Non-pigmented ciliary epithelial cell (primary cell): ENCODE results near the gene AGRN.
"Not testable (repeated sequence)": the region's sequence is repeated elsewhere in the genome, so short reads cannot be mapped to it uniquely, and the experiment has no call there.

ENCODE experiments used
- DNase-seq: peaks from one replicate; pipeline ENCODE4 v3.0.0-alpha.2; 2010; ENCODE audit warnings: low read depth

Gene AGRN

GRCh38 chr1:981955-982558, 37.9 kb upstream of the AGRN start, which contains the start of gene PERM1:
PERM1 (minus strand) TSS chr1:982093; CDS start chr1:981029, 1,064 bp downstream.
- no peak for DNase-seq

GRCh38 chr1:982765-983436, 37.0 kb upstream of the AGRN start:
- no peak for DNase-seq

GRCh38 chr1:983798-984475, 36.0 kb upstream of the AGRN start:
- no peak for DNase-seq

- no peak for DNase-seq
Observed at GRCh38 chr1:984476-984814, 35.5 kb upstream of the AGRN start.

- no peak for DNase-seq
Observed at GRCh38 chr1:985126-985525, 34.8 kb upstream of the AGRN start.

- DNase-seq = not testable (repeated sequence)
Observed at GRCh38 chr1:988061-988460, 31.9 kb upstream of the AGRN start.

- DNase-seq = not testable (repeated sequence)
Observed at GRCh38 chr1:991275-991674, 28.6 kb upstream of the AGRN start.

- DNase-seq = no peak
Observed at GRCh38 chr1:991895-992294, 28.0 kb upstream of the AGRN start.

GRCh38 chr1:992362-992761, 27.6 kb upstream of the AGRN start:
- DNase-seq = no peak

- no peak for DNase-seq
Observed at GRCh38 chr1:993379-993995, 26.4 kb upstream of the AGRN start.

- not testable (repeated sequence) for DNase-seq
Observed at GRCh38 chr1:994546-994945, 25.4 kb upstream of the AGRN start.

GRCh38 chr1:995665-996633, 24.0 kb upstream of the AGRN start:
- DNase-seq = no peak

- DNase-seq = no peak
Observed at GRCh38 chr1:996851-997712, 22.8 kb upstream of the AGRN start.

- no peak for DNase-seq
Observed at GRCh38 chr1:997713-997992, 22.3 kb upstream of the AGRN start.

- DNase-seq = no peak
Observed at GRCh38 chr1:997993-998744, 21.8 kb upstream of the AGRN start.

GRCh38 chr1:998745-998994, 21.2 kb upstream of the AGRN start:
- DNase-seq = no peak

- no peak for DNase-seq
Observed at GRCh38 chr1:998995-999724, 20.8 kb upstream of the AGRN start.

- no peak for DNase-seq
Observed at GRCh38 chr1:999725-1000356, 20.1 kb upstream of the AGRN start, which contains the start of gene HES4. HES4 (minus strand) TSS chr1:1000097; CDS start chr1:999973, 124 bp downstream.

- DNase-seq = no peak
Observed at GRCh38 chr1:1000357-1001056, 19.4 kb upstream of the AGRN start.
